Astrocyte (in vitro differentiated cells and primary cell): ENCODE results near the gene CRTC1. TPM values are rescaled to one million over a fixed set of nuclear protein-coding genes. Genes with fewer than 3 reads are reported as not detected.

Experiments used
- DNase-seq: peaks from one replicate; pipeline ENCODE4 v3.0.0-alpha.2; 2010; ENCODE audit warnings: low read depth
- FAIRE-seq: peaks from 2 replicates; lab custom pipeline; 2011; peaks lifted over from hg19 to GRCh38; lab: Jason Lieb, UNC
- H2AFZ ChIP-seq: 2 replicates; pipeline ENCODE4 v1.6.0; 2012; ENCODE audit warnings: low read depth, low read length, inconsistent platforms
- H3K27ac ChIP-seq: 2 replicates; pipeline ENCODE4 v1.5.1; 2011; ENCODE audit warnings: low read depth, low read length, inconsistent platforms
- H3K27me3 ChIP-seq: 2 replicates; pipeline ENCODE4 v1.6.0; 2011; ENCODE audit warnings: low read length, inconsistent platforms; ENCODE audit not compliant: insufficient read depth
- H3K36me3 ChIP-seq: 2 replicates; pipeline ENCODE4 v1.5.1; 2011; ENCODE audit warnings: low read length, inconsistent platforms; ENCODE audit not compliant: insufficient read depth
- H3K4me1 ChIP-seq: 2 replicates; pipeline ENCODE4 v1.5.1; 2011; ENCODE audit warnings: low read length, inconsistent platforms; ENCODE audit not compliant: insufficient read depth
- H3K4me2 ChIP-seq: 2 replicates; pipeline ENCODE4 v1.6.0; 2012; ENCODE audit warnings: low read length, inconsistent platforms
- H3K4me3 ChIP-seq: 2 replicates; pipeline ENCODE4 v1.5.1; 2011; ENCODE audit warnings: low read depth, mild to moderate bottlenecking, low read length, inconsistent platforms; ENCODE audit not compliant: insufficient read depth
- H3K79me2 ChIP-seq: 2 replicates; pipeline ENCODE4 v1.6.0; 2012; ENCODE audit warnings: mild to moderate bottlenecking, low read length, inconsistent platforms; ENCODE audit not compliant: insufficient read depth
- H3K9ac ChIP-seq: 2 replicates; pipeline ENCODE4 v1.6.0; 2012; ENCODE audit warnings: mild to moderate bottlenecking, low read length, inconsistent platforms
- H3K9me3 ChIP-seq: 2 replicates; pipeline ENCODE4 v1.5.1; 2012; ENCODE audit warnings: low read depth, mild to moderate bottlenecking, low read length, inconsistent platforms; ENCODE audit not compliant: insufficient read depth
- H4K20me1 ChIP-seq: 2 replicates; pipeline ENCODE4 v1.6.0; 2012; ENCODE audit warnings: low read length, inconsistent platforms; ENCODE audit not compliant: insufficient read depth
- H3K27ac Mint-ChIP-seq: one replicate; pipeline ENCODE4 v1.8.0; 2021; ENCODE audit warnings: mild to moderate bottlenecking, mixed read lengths; ENCODE audit not compliant: unreplicated experiment
- H3K27me3 Mint-ChIP-seq: one replicate; pipeline ENCODE4 v1.8.0; 2021; ENCODE audit warnings: low read depth, mixed read lengths; ENCODE audit not compliant: unreplicated experiment
- H3K36me3 Mint-ChIP-seq: one replicate; pipeline ENCODE4 v1.8.0; 2021; ENCODE audit warnings: low read depth, mixed read lengths; ENCODE audit not compliant: unreplicated experiment
- H3K4me1 Mint-ChIP-seq: one replicate; pipeline ENCODE4 v1.8.0; 2021; ENCODE audit warnings: low read depth, mixed read lengths; ENCODE audit not compliant: unreplicated experiment
- H3K4me3 Mint-ChIP-seq: one replicate; pipeline ENCODE4 v1.8.0; 2021; ENCODE audit warnings: mild to moderate bottlenecking, moderate library complexity, mixed read lengths; ENCODE audit not compliant: unreplicated experiment
- H3K9me3 Mint-ChIP-seq: one replicate; pipeline ENCODE4 v1.8.0; 2021; ENCODE audit warnings: mild to moderate bottlenecking, mixed read lengths; ENCODE audit not compliant: unreplicated experiment
- CTCF ChIP-seq: IDR thresholded peaks from 2 replicates; pipeline ENCODE4 v1.5.1; 2011; ENCODE audit warnings: low read depth, mild to moderate bottlenecking, inconsistent platforms, low read length, moderate library complexity; ENCODE audit not compliant: insufficient read depth
- EZH2 ChIP-seq: IDR thresholded peaks from 2 replicates; pipeline ENCODE4 v1.6.1; 2012; ENCODE audit warnings: mild to moderate bottlenecking, low read length, inconsistent platforms; ENCODE audit not compliant: insufficient read depth
- total RNA-seq: library from RNA; stranded (reverse); gene quantifications from 2 replicates; pipeline ENCODE4 v1.2.1, GENCODE V29; 2021

The CRTC1 gene
- total RNA-seq, 1 donor from 2014 or later = 8.4 TPM

GRCh38 chr19:18699403-18700054, 16.0 kb downstream of the CRTC1 start:
- TF ChIP-seq CTCF (no peak), EZH2 (no peak)
- Histone ChIP-seq H3K79me2 (peaks cover 35% of the 10 kb centered on the region), H3K4me2 (no peak overlapping the region), H4K20me1 (peaks cover 85% of the 10 kb centered on the region), H3K9ac (no peak overlapping the region), H3K36me3 (no peaks in the 10 kb centered on the region), H3K27me3 (no peaks in the 10 kb centered on the region), H3K4me1 (peaks cover 6% of the 10 kb centered on the region), H3K9me3 (no peaks in the 10 kb centered on the region), H2AFZ (no peak overlapping the region), H3K27ac (no peak overlapping the region), H3K4me3 (no peak overlapping the region)
- Mint-ChIP-seq H3K27me3 (peaks cover 3% of the 10 kb centered on the region), H3K4me3 (no peak overlapping the region), H3K36me3 (no peaks in the 10 kb centered on the region), H3K27ac (no peak overlapping the region), H3K9me3 (no peaks in the 10 kb centered on the region), H3K4me1 (no peaks in the 10 kb centered on the region)
- FAIRE-seq (no peak), DNase-seq (no peak)

GRCh38 chr19:18700501-18701249, 17.2 kb downstream of the CRTC1 start:
- no peaks in the 10 kb centered on the region for H3K36me3 Mint-ChIP-seq
- Histone ChIP-seq H3K36me3 (no peaks in the 10 kb centered on the region), H3K4me3 (peak overlapping the region; percentile 55), H3K4me2 (peak overlapping the region; percentile 85), H3K9ac (peak overlapping the region; percentile 55), H3K9me3 (no peaks in the 10 kb centered on the region), H4K20me1 (peaks cover 82% of the 10 kb centered on the region), H3K27ac (no peak overlapping the region), H3K4me1 (peaks cover 6% of the 10 kb centered on the region), H3K79me2 (peaks cover 38% of the 10 kb centered on the region), H3K27me3 (no peaks in the 10 kb centered on the region), H2AFZ (peak overlapping the region; percentile 43)
- TF ChIP-seq CTCF = no peak
- FAIRE-seq (no peak), DNase-seq (peak; percentile 36)
- no peak overlapping the region for H3K4me3 Mint-ChIP-seq
- no peaks in the 10 kb centered on the region for H3K4me1 Mint-ChIP-seq
- H3K27ac Mint-ChIP-seq = no peak overlapping the region
- peaks cover 3% of the 10 kb centered on the region for H3K27me3 Mint-ChIP-seq
- no peaks in the 10 kb centered on the region for H3K9me3 Mint-ChIP-seq

GRCh38 chr19:18701250-18701608, 17.7 kb downstream of the CRTC1 start:
- no peaks in the 10 kb centered on the region for H3K9me3 Mint-ChIP-seq

More at GRCh38 chr19:18701250-18701608, 17.7 kb downstream of the CRTC1 start:
- H2AFZ ChIP-seq = no peak overlapping the region
- H3K4me1 ChIP-seq = peaks cover 6% of the 10 kb centered on the region
- H3K4me1 Mint-ChIP-seq = no peaks in the 10 kb centered on the region
- DNase-seq (no peak), FAIRE-seq (no peak)
- TF ChIP-seq EZH2 (no peak), CTCF (no peak)
- no peak overlapping the region for H3K27ac ChIP-seq
- no peak overlapping the region for H3K27ac Mint-ChIP-seq
- H3K9ac ChIP-seq = no peak overlapping the region
- no peaks in the 10 kb centered on the region for H3K36me3 ChIP-seq
- peaks cover 33% of the 10 kb centered on the region for H3K79me2 ChIP-seq
- H3K9me3 ChIP-seq = no peaks in the 10 kb centered on the region
- peaks cover 3% of the 10 kb centered on the region for H3K27me3 Mint-ChIP-seq
- no peaks in the 10 kb centered on the region for H3K36me3 Mint-ChIP-seq
- peak overlapping the region; percentile 85 for H3K4me2 ChIP-seq
- peaks cover 78% of the 10 kb centered on the region for H4K20me1 ChIP-seq
- H3K27me3 ChIP-seq = no peaks in the 10 kb centered on the region
- H3K4me3 ChIP-seq = peak overlapping the region; percentile 55
- no peak overlapping the region for H3K4me3 Mint-ChIP-seq
